Melanocyte of skin (primary cell): ENCODE results near the gene MAPKAPK3. TPM values are rescaled to one million over a fixed set of nuclear protein-coding genes. Genes with fewer than 3 reads are reported as not detected.

Experiments
- small RNA-seq, 2 donors: library from RNA; depleted of rRNA; stranded (forward); fragments of <200 nt; gene quantifications; one replicate each; pipeline ENCODE3, GENCODE V24; 2012
- total RNA-seq, 2 donors: library from RNA; depleted of rRNA; stranded (reverse); fragments of >200 nt; gene quantifications; 2 replicates each; pipeline ENCODE4 v1.2.3, GENCODE V29; 2012

The MAPKAPK3 gene
- total RNA-seq, result 10 to 100 TPM; 47.1 to 66.9 TPM

GRCh38 chr3:50617096-50617791 lies at the start of gene MAPKAPK3:
TSS of gene MAPKAPK3 (plus strand) at chr3:50617151. CDS start at chr3:50617566, 415 bp downstream.

GRCh38 chr3:50567386-50568167 lies 49.4 kb upstream of the MAPKAPK3 start, which contains the start of gene C3orf18:
TSS of gene C3orf18 (minus strand) at chr3:50567747. CDS start at chr3:50565699, 2,048 bp downstream.

DNA sequence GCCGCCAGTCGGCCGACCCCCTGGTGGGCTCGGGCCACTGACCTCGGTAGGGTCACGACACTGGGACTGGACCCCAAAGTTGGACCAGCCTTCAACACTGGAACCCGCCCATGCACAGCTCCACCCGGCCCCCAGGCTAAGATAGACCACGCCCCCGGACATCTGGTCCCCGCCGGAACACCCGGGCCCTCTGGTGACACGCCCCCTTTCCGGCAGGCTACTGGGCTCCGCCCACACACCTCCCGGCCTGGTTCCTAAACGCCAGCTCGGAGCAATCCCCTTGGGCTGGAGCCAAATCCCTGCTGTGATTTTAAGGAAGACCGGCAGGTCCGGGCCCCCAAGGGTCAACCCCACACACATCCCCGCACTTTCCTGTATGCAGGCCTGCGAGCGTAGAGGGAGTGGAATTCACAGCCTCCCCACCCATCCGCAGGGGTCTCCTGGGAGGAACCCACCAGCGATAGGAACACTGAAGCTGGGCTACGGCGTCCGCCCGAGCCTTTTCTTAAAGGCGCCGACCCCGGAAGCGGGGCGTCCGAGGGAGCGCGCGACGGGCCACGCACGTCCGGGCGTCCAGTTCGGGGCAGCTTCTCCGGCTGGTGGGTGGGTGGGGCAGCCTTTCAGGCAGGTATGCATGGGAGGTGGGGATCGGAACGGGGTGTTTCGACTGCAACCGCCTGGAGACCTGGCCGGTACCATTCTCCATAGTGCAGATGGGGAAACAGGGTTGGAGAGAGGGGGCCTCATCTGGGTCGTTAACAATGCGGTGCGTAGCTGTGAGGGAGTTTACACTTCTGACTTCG lies 47.8 kb upstream of the MAPKAPK3 start, which contains the start of gene HEMK1:
Gene HEMK1 (plus strand): TSS at position 576 of the 803 bp plus-strand sequence. CDS start 1,583 bp downstream, outside the sequence.

GRCh38 chr3:50611464-50612233 lies 5.3 kb upstream of the MAPKAPK3 start, which contains the start of gene CISH:
TSS of gene CISH (minus strand) at chr3:50611774. CDS start at chr3:50611650, 124 bp downstream.

DNA sequence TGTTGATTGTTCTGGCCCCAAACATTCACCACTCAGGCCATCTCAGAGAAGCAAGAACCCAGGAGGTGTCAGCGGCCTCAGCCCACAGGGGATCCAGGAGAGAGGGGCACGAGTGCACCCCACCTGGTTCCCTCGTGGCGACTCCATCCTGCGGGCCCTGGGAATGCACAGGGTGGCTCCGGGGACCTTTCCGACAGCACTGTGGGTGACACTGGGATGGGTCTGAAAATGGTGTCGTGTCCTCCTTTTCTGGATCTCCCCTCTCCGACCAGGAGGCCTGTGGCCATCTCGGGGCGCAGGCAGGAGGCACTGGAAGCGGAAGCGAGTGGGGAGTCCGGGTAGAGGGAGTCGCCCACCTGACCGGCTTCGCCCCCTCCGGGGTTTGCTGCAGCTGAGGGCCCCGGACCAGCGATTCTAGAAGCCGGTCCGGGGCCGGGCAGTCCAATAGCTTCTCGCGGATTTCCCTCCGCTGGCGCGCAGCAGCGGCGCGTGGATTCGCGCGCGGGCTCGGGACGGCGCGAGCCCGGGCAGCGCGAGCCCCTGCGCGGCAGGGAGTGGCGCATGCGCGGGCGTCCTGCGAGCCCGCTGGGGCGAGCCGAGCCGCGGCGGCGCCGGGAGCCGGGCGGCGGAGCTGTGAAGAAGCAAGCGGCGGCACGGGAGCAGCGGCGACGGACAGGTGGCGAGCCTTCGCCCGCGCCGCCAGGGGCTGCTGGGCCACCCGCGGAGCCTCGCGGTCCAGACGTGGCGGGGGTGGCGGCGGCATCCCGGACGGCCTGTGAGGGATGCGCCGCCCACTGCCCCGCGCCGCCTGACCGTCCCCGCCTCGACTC lies 57.6 kb downstream of the MAPKAPK3 start, which contains the start of gene DOCK3:
Gene DOCK3 (plus strand): TSS at position 579 of the 830 bp plus-strand sequence. CDS start 337 bp downstream, outside the sequence.

Small RNA genes lying within 50 kb of the gene (small RNA-seq; reads per million reads assigned to genes)
- gene MIR4787 (0.41 to 0.43 reads per million in 2 donors), gene PPIAP69 (0 to 0.30 reads per million in 2 donors)

Other genes starting within 250 kb of the MAPKAPK3 start
- not detected for gene CACNA2D2, start 113.5 kb upstream of the MAPKAPK3 start, total RNA-seq
- gene C3orf18, start 49.4 kb upstream of the MAPKAPK3 start, total RNA-seq, result 10 to 100 TPM in 1 of 2 donors, 1 to 10 TPM in 1; 7.7 to 14.8 TPM
- 1 to 10 TPM; 6.0 to 6.2 TPM for gene HEMK1, start 47.6 kb upstream of the MAPKAPK3 start, total RNA-seq
- gene CISH, start 5.4 kb upstream of the MAPKAPK3 start, total RNA-seq, result under 1 TPM; 0.34 to 0.67 TPM
- under 1 TPM in 1 of 2 donors, not detected in 1; under 0.01 TPM for gene DOCK3, start 57.8 kb downstream of the MAPKAPK3 start, total RNA-seq